ENCODE measurements around the gene TMEFF2. TPM values are rescaled to one million over a fixed set of nuclear protein-coding genes. Genes with fewer than 3 reads are reported as not detected.

TMEFF2 gene
- total and polyA plus RNA-seq, 2 of the 4 experiments (the other 2 are of a cell fraction), result 1.3 to 3.0 TPM

DNA sequence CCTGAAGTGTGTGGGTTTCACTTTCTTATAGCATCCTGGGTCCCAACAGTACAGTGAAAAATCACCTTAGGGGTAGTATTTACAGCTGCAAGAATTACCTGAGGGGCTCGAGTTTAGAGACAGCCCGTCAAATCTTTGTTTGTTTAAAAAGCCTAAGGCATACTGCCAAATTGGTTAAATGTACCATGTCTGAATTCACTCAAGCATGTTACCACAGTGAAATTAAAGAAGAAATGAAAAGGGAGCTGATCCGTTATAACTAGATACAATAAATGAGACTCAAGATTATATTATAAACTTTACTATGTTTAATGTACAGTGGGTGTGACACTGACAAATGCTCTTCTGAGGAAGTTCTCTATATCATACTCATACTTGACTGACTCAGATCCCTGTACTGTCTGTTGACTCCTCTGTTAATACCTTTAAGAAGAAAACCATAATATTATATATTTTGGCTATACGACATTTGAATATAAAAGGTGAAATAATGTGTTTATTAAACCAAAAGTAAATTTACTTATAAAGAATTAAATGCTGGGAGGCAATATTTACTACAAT, 107.3 kb downstream of the TMEFF2 start:
- Histone ChIP-seq H3K23ac (ENCODE audit: low read depth, low read length) (no peak overlapping the region), H3K4me2 (ENCODE audit: low read depth, low read length) (no peak overlapping the region), H3K9ac (ENCODE audit: low read depth, low read length) (no peak overlapping the region), H2AK5ac (ENCODE audit: low read depth, low read length) (no peak overlapping the region), H3K79me1 (ENCODE audit: low read depth in 1 of 2, low read length in 2 of 2) (no peaks in the 10 kb centered on the region), H2BK20ac (ENCODE audit: low read depth, low read length) (no peak overlapping the region), H3K4me3 (ENCODE audit: insufficient read depth, low read depth, low read length) (no peak overlapping the region), H2BK15ac (ENCODE audit: low read depth, low read length) (no peak overlapping the region), H4K91ac (ENCODE audit: insufficient read depth, low read depth, low read length) (no peak overlapping the region), H3K27me3 (ENCODE audit: control insufficient read depth, insufficient read depth, low read length) (no peaks in the 10 kb centered on the region), H2BK5ac (ENCODE audit: low read depth, low read length, poor library complexity, severe bottlenecking) (no peak overlapping the region), H4K8ac (ENCODE audit: low read depth in 2 of 2, low read length in 2 of 2) (no peak overlapping the region), H4K5ac (ENCODE audit: low read depth, low read length) (no peak overlapping the region), H3K56ac (ENCODE audit: extremely low read depth, insufficient read depth, low read length) (no peak overlapping the region), H3K27ac (ENCODE audit: insufficient read depth, low read length) (no peak overlapping the region), H3K36me3 (ENCODE audit: control insufficient read depth, insufficient read depth, low read length) (no peaks in the 10 kb centered on the region), H2AFZ (replicated peaks; ENCODE audit: low read length, poor library complexity) (no peak overlapping the region), H3K18ac (ENCODE audit: low read depth, low read length) (no peak overlapping the region), H2BK120ac (ENCODE audit: low read depth, low read length) (no peak overlapping the region), H2AK9ac (replicated peaks; ENCODE audit: low read depth, low read length, poor library complexity) (no peak overlapping the region), H3K9me1 (ENCODE audit: insufficient read depth, low read length) (no peaks in the 10 kb centered on the region), H3K4ac (ENCODE audit: low read depth, low read length) (no peak overlapping the region), H3K14ac (replicated peaks; ENCODE audit: low read depth, low read length) (no peak overlapping the region), H3K4me1 (ENCODE audit: control insufficient read depth, insufficient read depth, low read length) (no peaks in the 10 kb centered on the region), H3K9me3 (ENCODE audit: control insufficient read depth, insufficient read depth, low read length) (no peaks in the 10 kb centered on the region), H4K20me1 (ENCODE audit: insufficient read depth, low read length) (no peaks in the 10 kb centered on the region)
- no peak for ATAC-seq (ENCODE audit: low read depth)
- TF ChIP-seq RCOR1 (IDR thresholded peaks at IDR 0.05; ENCODE audit: insufficient replicate concordance, low read length), result no peak
- no peak for TF ChIP-seq MXI1 (IDR thresholded peaks at IDR 0.05; ENCODE audit: borderline replicate concordance, low read depth, low read length)
- TF ChIP-seq, protein P1, sequence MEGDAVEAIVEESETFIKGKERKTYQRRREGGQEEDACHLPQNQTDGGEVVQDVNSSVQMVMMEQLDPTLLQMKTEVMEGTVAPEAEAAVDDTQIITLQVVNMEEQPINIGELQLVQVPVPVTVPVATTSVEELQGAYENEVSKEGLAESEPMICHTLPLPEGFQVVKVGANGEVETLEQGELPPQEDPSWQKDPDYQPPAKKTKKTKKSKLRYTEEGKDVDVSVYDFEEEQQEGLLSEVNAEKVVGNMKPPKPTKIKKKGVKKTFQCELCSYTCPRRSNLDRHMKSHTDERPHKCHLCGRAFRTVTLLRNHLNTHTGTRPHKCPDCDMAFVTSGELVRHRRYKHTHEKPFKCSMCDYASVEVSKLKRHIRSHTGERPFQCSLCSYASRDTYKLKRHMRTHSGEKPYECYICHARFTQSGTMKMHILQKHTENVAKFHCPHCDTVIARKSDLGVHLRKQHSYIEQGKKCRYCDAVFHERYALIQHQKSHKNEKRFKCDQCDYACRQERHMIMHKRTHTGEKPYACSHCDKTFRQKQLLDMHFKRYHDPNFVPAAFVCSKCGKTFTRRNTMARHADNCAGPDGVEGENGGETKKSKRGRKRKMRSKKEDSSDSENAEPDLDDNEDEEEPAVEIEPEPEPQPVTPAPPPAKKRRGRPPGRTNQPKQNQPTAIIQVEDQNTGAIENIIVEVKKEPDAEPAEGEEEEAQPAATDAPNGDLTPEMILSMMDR (conservative IDR thresholded peaks at IDR 0.05; ENCODE audit: low read depth, low read length), result no peak
- TF ChIP-seq POLR2A (IDR thresholded peaks at IDR 0.05; ENCODE audit: low read depth, low read length), result no peak
- TF ChIP-seq RAD21 (IDR thresholded peaks at IDR 0.05; ENCODE audit: low read length), result no peak
- TF ChIP-seq CHD1 (IDR thresholded peaks at IDR 0.05; ENCODE audit: low read depth, low read length), result no peak
- no peak for TF ChIP-seq CEBPB (IDR thresholded peaks at IDR 0.05; ENCODE audit: low read depth, low read length)
- no peak for TF ChIP-seq BHLHE40 (IDR thresholded peaks at IDR 0.05; ENCODE audit: low read depth, low read length)
- no peak for TF ChIP-seq MAFK (IDR thresholded peaks at IDR 0.05; ENCODE audit: low read depth, low read length)
- TF ChIP-seq NFE2L2 (IDR thresholded peaks at IDR 0.05; ENCODE audit: low read depth, low read length), result no peak
- no peak for TF ChIP-seq FOS (IDR thresholded peaks at IDR 0.05; ENCODE audit: low read depth, low read length)
- TF ChIP-seq MAZ (IDR thresholded peaks at IDR 0.05; ENCODE audit: borderline replicate concordance, low read depth, low read length), result no peak
- TF ChIP-seq RFX5 (IDR thresholded peaks at IDR 0.05; ENCODE audit: low read depth, low read length), result no peak
- no peak for TF ChIP-seq ELK1 (IDR thresholded peaks at IDR 0.05; ENCODE audit: borderline replicate concordance, low read depth, low read length)
- no peak for TF ChIP-seq USF2 (IDR thresholded peaks at IDR 0.05; ENCODE audit: low read depth, low read length)
- TF ChIP-seq SMC3 (IDR thresholded peaks at IDR 0.05; ENCODE audit: low read depth, low read length), result no peak
- in situ Hi-C loops (cut with MboI; ENCODE audit: low sequenced_read_pairs) (no loop called here), intact Hi-C loops (cut with micrococcal nuclease) (no loop called here), dilution Hi-C loops (cut with HindIII; ENCODE audit: low sequenced_read_pairs, unreplicated experiment) (no loop called here)
- WGBS, 2 experiments (ENCODE audit: extremely low coverage in 2 of 2, insufficient read length in 1 of 2), result no CpG with 5 or more reads among the region's 4 CpGs
- BruUV-seq (replicated peaks), result no TSS peak
- no peak for DNase-seq
- POLR2A ChIA-PET (ENCODE audit: unreplicated experiment), result no interaction called here
- CTCF ChIA-PET, result no interaction called here

Data from IMR-90 (cell line).